ENCODE data around the gene TMEM135. TPM values are rescaled to one million over a fixed set of nuclear protein-coding genes. Genes with fewer than 3 reads are reported as not detected.

Gene TMEM135
- total RNA-seq, 2 experiments from 2014 or later: 24.7 to 30.0 TPM

DNA sequence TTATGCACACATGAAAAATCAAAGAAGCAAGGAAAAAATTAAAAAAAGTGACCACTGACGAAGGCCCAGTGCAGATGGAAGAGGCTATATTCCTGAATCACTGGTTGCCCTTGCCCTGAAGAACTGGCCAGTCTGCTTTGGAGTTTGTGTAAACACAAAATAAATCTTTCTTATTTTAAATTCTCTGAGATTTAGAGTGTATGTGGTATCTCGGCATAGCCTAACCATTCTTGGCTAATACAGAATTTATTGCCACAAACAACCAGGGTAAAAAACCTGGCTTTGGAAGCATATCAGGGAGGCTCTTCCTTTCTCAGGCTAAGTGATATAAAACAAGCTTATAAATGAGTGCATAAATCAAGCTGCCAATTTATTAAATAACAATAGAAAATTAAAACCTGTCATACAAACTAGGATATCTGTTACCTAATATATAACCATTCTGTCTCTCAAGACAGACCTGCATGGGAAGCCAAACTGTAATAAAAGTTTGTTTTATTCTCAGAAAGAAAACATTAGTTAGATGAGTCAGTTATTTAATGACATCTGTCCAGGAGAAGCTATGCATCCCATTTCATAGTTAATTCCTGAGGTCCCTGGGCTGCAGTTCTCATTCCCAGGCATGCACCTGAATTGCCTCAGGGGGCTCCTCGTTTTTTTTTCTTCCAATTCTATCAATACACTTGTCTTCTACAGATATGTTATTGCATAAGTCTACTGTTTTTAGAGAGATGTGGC is 6.1 kb upstream of the TMEM135 start:
- intact Hi-C loops (cut with micrococcal nuclease): no loop called here
- Mint-ChIP-seq H3K9me3 (no peaks in the 10 kb centered on the region), H3K4me1 (ENCODE audit: low read depth) (peaks cover 14% of the 10 kb centered on the region), H3K27ac (no peak overlapping the region), H3K36me3 (ENCODE audit: low read depth) (no peaks in the 10 kb centered on the region), H3K4me3 (no peak overlapping the region), H3K27me3 (no peaks in the 10 kb centered on the region)
- DNase-seq: no peak
- TF ChIP-seq, protein P1, sequence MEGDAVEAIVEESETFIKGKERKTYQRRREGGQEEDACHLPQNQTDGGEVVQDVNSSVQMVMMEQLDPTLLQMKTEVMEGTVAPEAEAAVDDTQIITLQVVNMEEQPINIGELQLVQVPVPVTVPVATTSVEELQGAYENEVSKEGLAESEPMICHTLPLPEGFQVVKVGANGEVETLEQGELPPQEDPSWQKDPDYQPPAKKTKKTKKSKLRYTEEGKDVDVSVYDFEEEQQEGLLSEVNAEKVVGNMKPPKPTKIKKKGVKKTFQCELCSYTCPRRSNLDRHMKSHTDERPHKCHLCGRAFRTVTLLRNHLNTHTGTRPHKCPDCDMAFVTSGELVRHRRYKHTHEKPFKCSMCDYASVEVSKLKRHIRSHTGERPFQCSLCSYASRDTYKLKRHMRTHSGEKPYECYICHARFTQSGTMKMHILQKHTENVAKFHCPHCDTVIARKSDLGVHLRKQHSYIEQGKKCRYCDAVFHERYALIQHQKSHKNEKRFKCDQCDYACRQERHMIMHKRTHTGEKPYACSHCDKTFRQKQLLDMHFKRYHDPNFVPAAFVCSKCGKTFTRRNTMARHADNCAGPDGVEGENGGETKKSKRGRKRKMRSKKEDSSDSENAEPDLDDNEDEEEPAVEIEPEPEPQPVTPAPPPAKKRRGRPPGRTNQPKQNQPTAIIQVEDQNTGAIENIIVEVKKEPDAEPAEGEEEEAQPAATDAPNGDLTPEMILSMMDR (IDR thresholded peaks at IDR 0.05): no peak
- CTCF ChIA-PET: interaction anchor here (0.9 to 1.3 kb wide), 2 partner anchors 66 to 97 kb away, joined by 3 to 5 read pairs; no protein-coding TSS in a partner anchor
- POLR2A ChIA-PET: interaction anchor here (1.2 kb wide), 1 partner anchor 237 kb away, joined by 3 read pairs; no protein-coding TSS in a partner anchor
- no peak for ATAC-seq

DNA sequence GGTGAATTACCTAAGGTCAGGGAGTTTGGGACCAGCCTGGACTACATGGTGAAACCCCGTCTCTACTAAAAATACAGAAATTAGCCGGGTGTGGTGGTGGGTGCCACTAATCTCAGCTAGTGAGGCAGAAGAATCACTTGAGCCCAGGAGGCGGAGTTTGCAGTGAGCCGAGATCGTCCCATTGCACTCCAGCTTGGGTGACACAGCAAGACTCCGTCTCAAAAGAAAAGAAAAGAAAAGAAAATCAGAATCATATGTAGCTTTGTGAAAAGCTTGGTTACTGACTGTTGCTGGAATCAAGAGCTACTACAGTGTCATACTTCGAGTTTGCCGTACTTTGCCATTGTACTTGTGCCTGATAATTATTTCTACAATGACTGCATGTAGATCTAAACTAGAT is 4.2 kb upstream of the TMEM135 start:
- ATAC-seq: no peak
- intact Hi-C loops (cut with micrococcal nuclease): no loop called here
- no peaks in the 10 kb centered on the region for H3K36me3 Mint-ChIP-seq (ENCODE audit: low read depth)
- no peak for DNase-seq
- TF ChIP-seq, protein P1 (IDR thresholded peaks at IDR 0.05): no peak
- no peaks in the 10 kb centered on the region for H3K27me3 Mint-ChIP-seq
- peaks cover 20% of the 10 kb centered on the region for H3K4me1 Mint-ChIP-seq (ENCODE audit: low read depth)
- H3K9me3 Mint-ChIP-seq: no peaks in the 10 kb centered on the region
- H3K4me3 Mint-ChIP-seq: no peak overlapping the region
- ChIA-PET POLR2A (no interaction called here), CTCF (interaction anchor here (1.5 kb wide), 1 partner anchor 38 kb away, joined by 4 read pairs; no protein-coding TSS in a partner anchor)
- no peak overlapping the region for H3K27ac Mint-ChIP-seq

DNA sequence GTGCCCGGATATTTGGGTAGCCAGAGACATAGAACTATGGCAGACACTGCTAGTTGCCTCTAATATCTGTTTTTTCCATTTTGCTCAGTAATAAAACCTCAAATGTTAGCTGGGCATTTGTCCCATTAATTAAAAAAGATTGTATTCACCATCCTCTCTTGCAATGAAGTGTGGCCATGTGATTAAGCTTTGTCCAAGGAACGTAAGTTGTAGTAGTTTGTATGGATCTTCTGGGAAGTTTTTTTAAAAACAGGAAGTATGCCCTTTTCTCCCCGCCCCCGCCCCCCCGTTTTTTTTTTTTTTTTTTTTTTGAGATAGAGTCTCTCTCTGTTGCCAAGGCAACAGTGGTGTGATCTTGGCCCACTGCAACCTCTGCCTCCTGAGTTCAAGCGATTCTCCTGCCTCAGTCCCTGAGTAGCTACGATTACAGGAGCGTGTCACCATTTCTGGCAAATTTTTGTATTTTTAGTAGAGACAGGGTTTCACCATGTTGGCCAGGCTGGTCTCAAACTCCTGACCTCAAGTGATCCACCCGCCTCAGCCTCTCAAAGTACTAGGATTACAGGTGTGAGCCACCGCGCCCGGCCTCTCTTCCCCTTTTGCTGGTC is 1.7 kb upstream of the TMEM135 start:
- no peaks in the 10 kb centered on the region for H3K36me3 Mint-ChIP-seq (ENCODE audit: low read depth)
- H3K4me1 Mint-ChIP-seq (ENCODE audit: low read depth): peaks cover 34% of the 10 kb centered on the region
- no peak for DNase-seq
- H3K27me3 Mint-ChIP-seq: no peaks in the 10 kb centered on the region
- no peaks in the 10 kb centered on the region for H3K9me3 Mint-ChIP-seq
- H3K27ac Mint-ChIP-seq: no peak overlapping the region
- ATAC-seq: no peak
- CTCF ChIA-PET: no interaction called here
- intact Hi-C loops (cut with micrococcal nuclease): no loop called here
- H3K4me3 Mint-ChIP-seq: no peak overlapping the region
- TF ChIP-seq, protein P1 (IDR thresholded peaks at IDR 0.05): no peak
- POLR2A ChIA-PET: no interaction called here

DNA sequence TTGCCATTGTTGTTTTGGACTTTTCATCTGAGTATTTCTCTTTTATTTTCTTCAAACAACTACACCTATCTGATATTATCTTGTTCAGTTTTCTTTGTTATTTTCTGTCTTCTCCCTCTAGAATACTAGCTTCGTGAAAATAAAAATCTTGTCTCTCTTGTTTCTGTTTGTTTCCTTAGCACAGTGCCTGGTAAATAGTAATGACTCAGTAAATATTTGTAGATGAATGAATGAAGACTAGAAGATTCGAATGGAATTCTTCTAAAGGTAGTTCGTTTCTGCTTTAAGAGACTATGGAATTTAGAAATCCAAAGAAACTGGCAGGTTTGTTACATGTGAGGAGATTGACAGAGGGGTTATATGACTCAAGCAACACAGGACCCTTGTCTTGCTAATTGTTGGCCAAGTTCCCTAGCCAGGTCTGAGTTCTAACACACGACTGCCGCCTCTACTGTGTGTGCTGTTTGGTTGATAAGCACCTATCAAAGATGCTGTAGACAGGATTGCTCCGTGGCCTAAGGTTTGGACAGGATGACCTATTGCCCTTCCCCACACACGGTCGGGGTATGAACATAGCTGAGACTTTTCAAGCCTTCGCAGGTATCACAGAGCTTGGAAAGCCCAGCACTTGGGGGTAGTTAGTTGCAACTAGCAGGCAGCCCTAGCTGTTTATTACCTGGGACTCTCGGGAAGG is 831 bp upstream of the TMEM135 start:
- TF ChIP-seq, protein P1 (IDR thresholded peaks at IDR 0.05): no peak
- DNase-seq (peak; percentile 7), ATAC-seq (no peak)
- POLR2A ChIA-PET: interaction anchor here (1.4 kb wide), 2 partner anchors 28 to 45 kb away, joined by 4 read pairs; no protein-coding TSS in a partner anchor
- intact Hi-C loops (cut with micrococcal nuclease): no loop called here
- H3K27me3 Mint-ChIP-seq: no peaks in the 10 kb centered on the region
- peak overlapping the region; percentile 96 for H3K4me3 Mint-ChIP-seq
- no peaks in the 10 kb centered on the region for H3K9me3 Mint-ChIP-seq
- peaks cover 40% of the 10 kb centered on the region for H3K4me1 Mint-ChIP-seq (ENCODE audit: low read depth)
- H3K27ac Mint-ChIP-seq: peak overlapping the region; percentile 39
- CTCF ChIA-PET: interaction anchor here (0.9 to 1.4 kb wide), 5 partner anchors 14 to 60 kb away, joined by 3 to 5 read pairs (median 3); no protein-coding TSS in a partner anchor
- H3K36me3 Mint-ChIP-seq (ENCODE audit: low read depth): peaks cover 8% of the 10 kb centered on the region

Measured in activated CD8-positive, alpha-beta T cell treated with anti-CD3 and anti-CD28 coated beads for 36 hours (primary cell).